ENCODE data around the gene CLASP2.
"Not testable (repeated sequence)": the region's sequence is repeated elsewhere in the genome, so short reads cannot be mapped to it uniquely, and the experiment has no call there.

Gene CLASP2

GRCh38 chr3:33682770-33683169 is 35.3 kb downstream of the CLASP2 start:
- DNase-seq = no peak

DNA sequence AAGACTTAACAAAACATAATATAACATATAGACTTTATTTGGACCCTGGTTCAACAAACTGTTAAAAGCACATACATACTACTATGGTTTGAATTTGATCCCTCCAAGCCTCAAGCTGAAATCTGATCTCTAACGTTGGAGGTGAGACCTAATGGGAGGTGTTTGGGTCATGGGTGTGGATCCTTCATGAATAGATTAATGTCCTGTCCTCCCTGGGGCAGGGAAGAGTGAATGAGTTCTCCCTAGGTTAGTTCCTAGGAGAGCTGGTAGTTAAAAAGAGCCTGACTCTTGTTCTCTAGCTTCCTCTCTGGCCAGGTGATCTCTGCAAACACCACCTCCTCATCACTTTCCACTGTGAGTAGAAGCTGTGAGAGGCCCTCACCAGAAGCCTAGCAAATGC is 36.4 kb downstream of the CLASP2 start:
- no peak for DNase-seq

DNA sequence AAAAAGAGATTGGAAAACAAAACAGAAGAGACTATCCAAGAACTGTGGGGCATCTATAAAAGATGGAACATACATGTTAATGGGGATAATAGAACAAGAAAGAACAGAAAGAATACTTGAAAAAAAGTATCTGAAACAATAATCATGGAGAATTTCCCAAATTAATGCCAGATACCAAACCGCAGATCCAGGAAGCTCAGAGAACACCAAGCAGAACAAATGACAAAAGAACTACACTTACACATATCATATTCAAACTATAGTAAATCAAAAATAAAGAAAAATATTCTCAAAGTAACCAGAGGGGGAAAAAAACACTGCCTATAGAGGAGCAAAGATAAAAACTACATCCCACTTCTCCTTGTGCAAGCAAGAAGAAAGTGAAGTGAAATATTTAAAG is 40.0 kb downstream of the CLASP2 start:
- no peak for DNase-seq

GRCh38 chr3:33673436-33673835 is 44.6 kb downstream of the CLASP2 start:
- DNase-seq = not testable (repeated sequence)

DNA sequence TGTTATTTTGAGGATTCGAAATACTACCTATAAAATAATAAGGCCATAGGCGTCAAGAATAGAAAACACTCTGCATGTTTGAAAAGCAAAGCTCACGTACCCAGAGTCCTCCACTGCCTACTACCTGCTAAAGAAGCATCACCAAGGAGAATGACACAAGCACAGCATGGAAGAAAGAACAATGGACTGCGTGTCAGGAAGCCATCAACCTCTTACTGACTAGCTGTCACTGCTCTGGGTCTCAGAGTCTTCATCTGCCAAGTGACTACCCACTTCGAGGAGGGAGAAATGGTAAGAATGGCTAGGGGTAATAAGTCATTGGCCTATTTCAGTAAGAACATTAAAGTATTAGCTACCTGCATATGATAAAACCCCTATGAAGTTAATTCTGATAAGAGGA is 49.4 kb downstream of the CLASP2 start:
- no peak for DNase-seq

- no peak for DNase-seq
Measured at GRCh38 chr3:33665294-33665693, 52.8 kb downstream of the CLASP2 start.

- DNase-seq = peak in 1 of 2 donors; percentile 71
Measured at GRCh38 chr3:33664195-33664594, 53.9 kb downstream of the CLASP2 start.

DNA sequence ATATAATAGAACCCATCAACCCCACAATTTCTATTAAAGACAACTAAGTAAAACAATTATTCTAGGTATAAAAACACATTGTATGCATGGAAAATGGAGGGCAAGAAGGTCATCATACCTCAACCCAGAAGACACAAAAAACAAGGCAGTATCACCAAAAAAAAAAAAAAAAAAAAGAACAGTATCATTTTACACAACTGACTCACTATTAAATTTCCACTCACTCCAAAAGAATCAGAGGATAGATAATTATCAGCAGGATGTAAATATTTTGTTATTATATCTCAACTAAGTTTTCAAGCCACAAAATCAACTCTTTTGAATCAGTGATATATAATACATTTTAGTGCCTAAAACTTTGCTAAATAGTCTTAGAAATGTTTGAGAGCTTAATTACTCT is 55.0 kb downstream of the CLASP2 start:
- DNase-seq = no peak

GRCh38 chr3:33659856-33660434 is 58.1 kb downstream of the CLASP2 start:
- no peak for DNase-seq

- DNase-seq = peak in 1 of 2 donors; percentile 35
Measured at GRCh38 chr3:33658991-33659848, 58.8 kb downstream of the CLASP2 start.

DNA sequence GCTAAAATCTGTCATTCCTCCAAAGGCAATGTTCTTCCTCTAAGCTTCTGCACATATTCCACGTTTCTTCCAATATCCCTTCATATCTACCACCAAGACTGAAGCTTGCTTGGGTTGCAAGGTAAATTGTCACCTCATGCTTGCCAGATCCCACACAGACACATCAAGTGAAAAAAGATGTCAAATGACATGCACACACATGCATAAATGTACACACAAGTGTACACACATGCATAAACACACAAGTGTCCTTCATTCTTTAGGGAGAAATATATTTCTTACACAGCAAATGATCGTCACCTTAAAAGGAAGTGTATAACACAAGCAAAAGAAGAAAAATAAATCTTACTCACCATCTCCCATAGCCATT is 59.4 kb downstream of the CLASP2 start:
- DNase-seq = no peak

DNA sequence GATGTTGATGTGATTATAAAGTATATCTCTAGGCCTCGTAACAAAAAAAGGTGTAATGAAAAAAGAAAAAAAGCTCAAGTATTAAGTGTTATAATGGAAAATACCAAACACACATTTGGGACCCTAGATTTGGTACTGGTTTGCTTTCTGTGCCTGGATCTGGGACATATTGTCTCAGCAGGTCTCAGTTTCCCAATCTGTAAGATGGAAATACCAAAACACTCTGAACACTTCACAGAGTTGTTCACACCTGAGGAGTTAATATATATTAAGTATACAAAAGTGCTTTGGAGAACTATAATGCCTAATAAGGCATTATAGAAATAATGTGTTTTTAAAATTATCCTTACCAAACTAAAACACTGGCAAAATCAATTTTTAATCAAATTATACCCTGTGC is 60.0 kb downstream of the CLASP2 start:
- no peak for DNase-seq

DNA sequence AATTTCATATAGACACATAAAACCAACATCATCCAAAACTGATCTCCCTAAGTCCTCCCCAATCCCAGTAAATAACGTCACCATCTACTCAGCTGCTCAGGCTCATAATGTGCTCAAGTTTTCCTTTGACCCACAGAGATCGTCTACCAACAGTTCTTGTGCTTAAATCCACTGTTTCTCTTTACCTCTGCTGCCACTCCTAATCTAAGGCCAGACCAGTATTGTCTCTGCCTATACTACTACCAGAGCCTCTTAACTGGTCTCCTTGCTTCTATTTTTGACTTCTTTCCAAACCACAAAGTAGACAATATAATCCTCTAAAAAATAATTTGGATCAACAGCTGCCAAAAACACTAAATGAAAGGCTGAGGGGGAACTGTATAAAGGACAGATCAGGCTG is 65.3 kb downstream of the CLASP2 start:
- no peak for DNase-seq

GRCh38 chr3:33651101-33651500 is 67.0 kb downstream of the CLASP2 start:
- DNase-seq = not testable (repeated sequence)

GRCh38 chr3:33650495-33650894 is 67.6 kb downstream of the CLASP2 start:
- no peak for DNase-seq

DNA sequence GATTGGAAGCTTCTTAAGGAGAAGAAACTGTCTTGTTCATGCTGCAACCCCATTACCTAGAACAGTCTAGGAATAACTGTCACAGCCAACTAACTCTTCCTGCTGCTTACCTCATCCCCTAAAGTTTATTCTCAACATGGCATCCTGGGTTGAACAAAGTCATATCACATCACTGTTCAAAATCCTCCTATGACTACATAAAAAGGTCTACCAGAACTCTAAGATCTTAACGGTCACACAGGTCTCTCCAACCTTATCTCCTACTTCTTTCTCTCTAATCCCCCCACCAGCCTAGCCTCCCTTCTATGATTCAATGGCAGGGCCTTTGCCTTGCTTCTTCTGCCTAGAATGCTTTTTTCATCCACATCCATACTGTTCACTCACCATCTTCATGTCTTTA is 69.3 kb downstream of the CLASP2 start:
- no peak for DNase-seq

GRCh38 chr3:33646406-33646805 is 71.6 kb downstream of the CLASP2 start:
- no peak for DNase-seq

DNA sequence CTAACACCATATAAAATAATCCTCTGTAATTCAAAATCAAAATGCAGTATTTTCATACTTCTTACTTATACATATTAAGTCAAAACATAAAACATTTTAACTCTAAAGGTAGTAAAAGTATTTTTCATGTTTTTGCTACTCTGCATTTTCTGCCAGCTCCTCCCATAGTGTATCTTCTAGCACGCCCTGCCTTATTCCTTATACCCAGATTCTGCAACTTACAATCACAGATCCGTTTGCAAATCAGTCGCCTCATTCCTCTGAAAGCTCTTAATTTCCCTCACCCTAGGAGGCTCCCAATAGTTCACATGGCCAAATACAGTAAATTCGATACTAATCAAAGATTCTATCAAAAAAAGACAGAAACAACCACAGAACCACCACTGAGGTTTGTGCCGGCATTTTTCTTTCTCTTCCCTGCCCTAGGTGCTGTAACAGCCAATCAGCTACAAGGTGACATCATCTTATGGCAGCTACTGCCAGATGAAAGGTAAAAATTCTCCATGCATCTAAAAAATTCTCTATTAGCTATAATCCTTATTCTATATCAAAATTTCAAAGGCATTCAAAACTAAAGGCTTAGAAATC is 72.9 kb downstream of the CLASP2 start:
- no peak for DNase-seq

GRCh38 chr3:33644582-33644981 is 73.5 kb downstream of the CLASP2 start:
- no peak for DNase-seq

DNA sequence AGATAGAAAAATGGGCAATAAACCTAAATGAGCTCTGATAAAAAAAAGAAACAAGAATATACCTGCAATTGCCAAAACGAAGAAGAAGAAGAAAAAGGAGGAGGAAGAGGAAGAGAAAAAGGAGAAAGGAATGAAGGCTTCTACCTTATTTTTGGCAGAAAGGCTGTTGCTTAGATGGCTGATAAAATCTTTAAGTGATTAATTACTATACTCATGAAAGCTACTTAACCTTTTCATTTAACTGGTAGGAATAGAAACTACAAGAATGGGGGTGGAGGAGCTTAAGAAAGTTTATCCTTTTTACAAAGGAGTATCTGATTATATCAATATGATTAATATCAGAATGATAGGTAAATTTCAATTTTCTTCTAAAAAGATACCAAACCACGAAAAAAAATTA is 75.2 kb downstream of the CLASP2 start:
- DNase-seq = no peak

DNA sequence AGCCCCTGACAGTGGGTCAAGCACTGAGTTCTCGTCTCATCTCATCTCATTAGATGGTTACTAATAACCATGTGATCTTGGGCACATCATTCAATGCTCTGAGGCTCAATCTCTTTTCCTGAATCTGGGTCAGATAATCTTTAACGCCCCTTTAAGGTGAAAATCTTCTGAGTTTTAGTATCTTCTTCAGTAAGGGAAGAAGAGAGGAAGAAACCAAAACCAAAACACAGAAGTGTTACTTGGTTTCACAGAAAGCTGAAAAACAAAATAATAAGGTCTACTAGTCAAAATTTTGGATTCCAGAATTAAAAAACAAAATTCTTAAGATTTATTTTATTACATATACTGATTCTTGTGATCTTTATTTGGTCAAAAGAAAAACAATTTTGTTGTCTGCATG is 78.2 kb downstream of the CLASP2 start:
- no peak for DNase-seq

- no peak for DNase-seq
Measured at GRCh38 chr3:33637482-33637881, 80.6 kb downstream of the CLASP2 start.

- peak in 1 of 2 donors; percentile 43 for DNase-seq
Measured at GRCh38 chr3:33636125-33636850, 81.8 kb downstream of the CLASP2 start.

DNA sequence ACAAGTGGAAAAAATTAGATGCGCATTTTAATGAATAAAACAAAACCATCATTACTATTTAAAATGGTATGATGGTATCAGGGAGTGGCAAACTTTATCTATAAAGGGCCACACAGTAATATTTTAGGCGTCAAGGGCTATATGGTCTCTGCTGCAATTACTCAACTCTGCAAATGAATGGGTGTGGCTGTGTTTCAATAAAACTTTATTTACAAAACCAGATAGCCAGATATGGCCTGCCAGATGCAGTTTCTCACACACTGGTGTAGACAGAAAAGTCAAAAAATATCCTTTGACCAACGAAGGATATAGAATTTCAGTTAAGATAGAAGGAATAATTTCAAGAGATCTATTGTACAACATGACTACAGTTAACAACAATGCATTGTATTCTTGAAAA is 83.8 kb downstream of the CLASP2 start:
- DNase-seq = no peak
